HepG2 (cell line): ENCODE measurements around the gene SPINK8. TPM values are rescaled to one million over a fixed set of nuclear protein-coding genes. Genes with fewer than 3 reads are reported as not detected.

Source experiments
- KLF12 ChIP-seq: sonication (generic); formaldehyde crosslinking; IDR thresholded peaks from 2 replicates; pipeline ENCODE4 v1.4.0; 2020; ENCODE audit warnings: missing genetic modification reagents, borderline replicate concordance
- RORA ChIP-seq: sonication (generic); formaldehyde crosslinking; IDR thresholded peaks from 2 replicates; pipeline ENCODE4 v1.5.0; 2020; ENCODE audit warnings: mild to moderate bottlenecking, missing genetic modification reagents, moderate library complexity
- ZC3H13 ChIP-seq: sonication (generic); formaldehyde crosslinking; IDR thresholded peaks from 2 replicates; pipeline ENCODE4 v1.8.1; 2023; ENCODE audit warnings: mild to moderate bottlenecking, missing genetic modification reagents, moderate library complexity
- ZMYM3 ChIP-seq: sonication (generic); formaldehyde crosslinking; IDR thresholded peaks from 2 replicates; pipeline ENCODE4 v1.5.1; 2020; ENCODE audit warnings: mild to moderate bottlenecking, missing genetic modification reagents
- ZNF512 ChIP-seq: sonication (generic); formaldehyde crosslinking; IDR thresholded peaks from 2 replicates; pipeline ENCODE4 v1.4.0; 2020; ENCODE audit warnings: mild to moderate bottlenecking, missing genetic modification reagents
- ZNF710 ChIP-seq: sonication (generic); formaldehyde crosslinking; IDR thresholded peaks from 2 replicates; pipeline ENCODE4 v1.5.0; 2020; ENCODE audit warnings: mild to moderate bottlenecking, missing genetic modification reagents, borderline replicate concordance
- polyA plus RNA-seq, 8 experiments: library from polyadenylated mRNA; depleted of rRNA in 3 of 8; stranded (reverse) in 7 of 8; unstranded in 1 of 8; fragments of >200 nt; fragmentation: Illumina TruSeq in 4 of 8; extraction: Trizol in 4 of 8; gene quantifications; 2 replicates each; pipeline versions ENCODE4 v1.2.1 to v1.2.3, GENCODE V29; 2011 to 2016; ENCODE audit warnings: low read depth in 4 of 8, missing spikeins in 1 of 8, mixed read lengths in 1 of 8; ENCODE audit not compliant: insufficient read depth in 1 of 8
- total RNA-seq, 5 experiments: library from RNA; depleted of rRNA; stranded (reverse); fragments of >200 nt; fragmentation: Illumina TruSeq; extraction: Trizol; gene quantifications; 2 replicates each; pipeline ENCODE4 v1.2.3, GENCODE V29; 2016; ENCODE audit warnings: low read depth in 1 of 5
- TF ChIP-seq, protein P1 (sequence below): sonication (generic); formaldehyde crosslinking; IDR thresholded peaks from 2 replicates; pipeline ENCODE4 v1.5.0; 2020; ENCODE audit warnings: mild to moderate bottlenecking, missing genetic modification reagents, moderate library complexity
- TF ChIP-seq, protein P2 (sequence below): sonication (generic); formaldehyde crosslinking; IDR thresholded peaks from 2 replicates; pipeline ENCODE4 v1.4.0; 2020; ENCODE audit warnings: missing genetic modification reagents

The SPINK8 gene
- total and polyA plus RNA-seq, 2 of the 13 experiments (the other 11 are each of a cell fraction or from before 2014, with no cell fraction given) = not detected

- TF ChIP-seq ZC3H13 (CRISPR knock-in tag) (no peak), ZNF710 (CRISPR knock-in tag) (no peak), KLF12 (CRISPR knock-in tag) (no peak), ZMYM3 (CRISPR knock-in tag) (no peak), RORA (CRISPR knock-in tag) (no peak), ZNF512 (CRISPR knock-in tag) (no peak)
- TF ChIP-seq, protein P1, sequence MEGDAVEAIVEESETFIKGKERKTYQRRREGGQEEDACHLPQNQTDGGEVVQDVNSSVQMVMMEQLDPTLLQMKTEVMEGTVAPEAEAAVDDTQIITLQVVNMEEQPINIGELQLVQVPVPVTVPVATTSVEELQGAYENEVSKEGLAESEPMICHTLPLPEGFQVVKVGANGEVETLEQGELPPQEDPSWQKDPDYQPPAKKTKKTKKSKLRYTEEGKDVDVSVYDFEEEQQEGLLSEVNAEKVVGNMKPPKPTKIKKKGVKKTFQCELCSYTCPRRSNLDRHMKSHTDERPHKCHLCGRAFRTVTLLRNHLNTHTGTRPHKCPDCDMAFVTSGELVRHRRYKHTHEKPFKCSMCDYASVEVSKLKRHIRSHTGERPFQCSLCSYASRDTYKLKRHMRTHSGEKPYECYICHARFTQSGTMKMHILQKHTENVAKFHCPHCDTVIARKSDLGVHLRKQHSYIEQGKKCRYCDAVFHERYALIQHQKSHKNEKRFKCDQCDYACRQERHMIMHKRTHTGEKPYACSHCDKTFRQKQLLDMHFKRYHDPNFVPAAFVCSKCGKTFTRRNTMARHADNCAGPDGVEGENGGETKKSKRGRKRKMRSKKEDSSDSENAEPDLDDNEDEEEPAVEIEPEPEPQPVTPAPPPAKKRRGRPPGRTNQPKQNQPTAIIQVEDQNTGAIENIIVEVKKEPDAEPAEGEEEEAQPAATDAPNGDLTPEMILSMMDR (CRISPR knock-in tag) = peak; percentile 90
- TF ChIP-seq, protein P2, sequence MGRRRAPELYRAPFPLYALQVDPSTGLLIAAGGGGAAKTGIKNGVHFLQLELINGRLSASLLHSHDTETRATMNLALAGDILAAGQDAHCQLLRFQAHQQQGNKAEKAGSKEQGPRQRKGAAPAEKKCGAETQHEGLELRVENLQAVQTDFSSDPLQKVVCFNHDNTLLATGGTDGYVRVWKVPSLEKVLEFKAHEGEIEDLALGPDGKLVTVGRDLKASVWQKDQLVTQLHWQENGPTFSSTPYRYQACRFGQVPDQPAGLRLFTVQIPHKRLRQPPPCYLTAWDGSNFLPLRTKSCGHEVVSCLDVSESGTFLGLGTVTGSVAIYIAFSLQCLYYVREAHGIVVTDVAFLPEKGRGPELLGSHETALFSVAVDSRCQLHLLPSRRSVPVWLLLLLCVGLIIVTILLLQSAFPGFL (CRISPR knock-in tag) = no peak
- TF ChIP-seq, all 625 proteins: peak for 8
These were observed 59.8 kb downstream of the SPINK8 start (continued) for GRCh38 chr3:48273594-48274211.
